Left lung (tissue), 10 donors: Measurements from ENCODE around the gene MMP2. TPM values are rescaled to one million over a fixed set of nuclear protein-coding genes. Genes with fewer than 3 reads are reported as not detected.

ENCODE experiments used
- ATAC-seq: fragments of 200-7000 bp; cut with Tn5 transposase; one replicate; pipeline ENCODE4 v1.9.1; 2020; ENCODE audit warnings: moderate library complexity
- DNase-seq, 4 donors: peaks; one replicate each; pipeline ENCODE4 v3.0.0-alpha.2; 2013 to 2020
- H3K27ac ChIP-seq, 2 donors: fragments of 200-600 bp; sonication (generic) in 1 of 2; one replicate each; pipeline versions ENCODE4 v1.5.0 to v1.8.0; 2020 to 2021
- H3K27me3 ChIP-seq, 2 donors: fragments of 200-600 bp; sonication (generic) in 1 of 2; one replicate each; pipeline versions ENCODE4 v1.5.0 to v1.8.0; 2020 to 2021
- H3K36me3 ChIP-seq, 2 donors: fragments of 200-600 bp; sonication (generic) in 1 of 2; one replicate each; pipeline versions ENCODE4 v1.5.0 to v1.8.0; 2020 to 2021
- H3K4me1 ChIP-seq, 2 donors: fragments of 200-600 bp; one replicate each; pipeline ENCODE4 v1.8.0; 2021
- H3K4me3 ChIP-seq, 2 donors: fragments of 200-600 bp; sonication (generic) in 1 of 2; one replicate each; pipeline versions ENCODE4 v1.5.0 to v1.8.0; 2020 to 2021; ENCODE audit warnings: mild to moderate bottlenecking in 1 of 2
- H3K9me3 ChIP-seq, 2 donors: fragments of 200-600 bp; sonication (generic) in 1 of 2; one replicate each; pipeline versions ENCODE4 v1.5.0 to v1.8.0; 2020 to 2021
- intact Hi-C, 2 donors: fragments of 100-400 bp; cut with DNase I; formaldehyde crosslinking; loops; one replicate each; pipeline versions ENCODE4 v1.11.2 to v1.14.2; 2022
- polyA plus RNA-seq, 6 donors: library from polyadenylated mRNA; unstranded; fragments of 120-200 nt; gene quantifications; one replicate each; pipeline ENCODE4 v1.2.1, GENCODE V29; 2013; ENCODE audit not compliant: insufficient read length in 6 of 6
- total RNA-seq, 2 donors: library from RNA; stranded (reverse); fragmentation: NEBNext Ultra II Directional; extraction: Animal tissue kit (Norgen Biotek cat#: 25700); gene quantifications; one replicate each; pipeline ENCODE4 v1.2.1, GENCODE V29; 2021
- TF ChIP-seq, protein P1 (sequence below), 2 donors: fragments of 200-600 bp; sonication (generic) in 1 of 2; IDR thresholded peaks; one replicate each; pipeline versions ENCODE4 v1.5.0 to v1.8.0; 2021; ENCODE audit warnings: antibody characterized with exemption in 2 of 2
- donor health status: DM: no; HTN: yes; CAD: no.
- donor health status: DM: no; HTN: no; CAD: no.

MMP2 gene
- total and polyA plus RNA-seq, 8 donors: 300 to 677 (median 603) TPM

- Histone ChIP-seq H3K4me3 (peak overlapping the region in 1 of 2 donors; percentile 23), H3K27me3 (no peaks in the 10 kb centered on the region), H3K27ac (peak overlapping the region in 1 of 2 donors; percentile 74), H3K9me3 (no peaks in the 10 kb centered on the region), H3K4me1 (peaks cover 0 to 27% of the 10 kb centered on the region in 2 donors), H3K36me3 (no peaks in the 10 kb centered on the region)
- intact Hi-C loops: no loop called here
- TF ChIP-seq, protein P1, sequence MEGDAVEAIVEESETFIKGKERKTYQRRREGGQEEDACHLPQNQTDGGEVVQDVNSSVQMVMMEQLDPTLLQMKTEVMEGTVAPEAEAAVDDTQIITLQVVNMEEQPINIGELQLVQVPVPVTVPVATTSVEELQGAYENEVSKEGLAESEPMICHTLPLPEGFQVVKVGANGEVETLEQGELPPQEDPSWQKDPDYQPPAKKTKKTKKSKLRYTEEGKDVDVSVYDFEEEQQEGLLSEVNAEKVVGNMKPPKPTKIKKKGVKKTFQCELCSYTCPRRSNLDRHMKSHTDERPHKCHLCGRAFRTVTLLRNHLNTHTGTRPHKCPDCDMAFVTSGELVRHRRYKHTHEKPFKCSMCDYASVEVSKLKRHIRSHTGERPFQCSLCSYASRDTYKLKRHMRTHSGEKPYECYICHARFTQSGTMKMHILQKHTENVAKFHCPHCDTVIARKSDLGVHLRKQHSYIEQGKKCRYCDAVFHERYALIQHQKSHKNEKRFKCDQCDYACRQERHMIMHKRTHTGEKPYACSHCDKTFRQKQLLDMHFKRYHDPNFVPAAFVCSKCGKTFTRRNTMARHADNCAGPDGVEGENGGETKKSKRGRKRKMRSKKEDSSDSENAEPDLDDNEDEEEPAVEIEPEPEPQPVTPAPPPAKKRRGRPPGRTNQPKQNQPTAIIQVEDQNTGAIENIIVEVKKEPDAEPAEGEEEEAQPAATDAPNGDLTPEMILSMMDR (IDR thresholded peaks at IDR 0.05): no peak
- ATAC-seq (no peak), DNase-seq (no peak)
Observed at GRCh38 chr16:55443434-55444346, 35.3 kb upstream of the MMP2 start.

DNA sequence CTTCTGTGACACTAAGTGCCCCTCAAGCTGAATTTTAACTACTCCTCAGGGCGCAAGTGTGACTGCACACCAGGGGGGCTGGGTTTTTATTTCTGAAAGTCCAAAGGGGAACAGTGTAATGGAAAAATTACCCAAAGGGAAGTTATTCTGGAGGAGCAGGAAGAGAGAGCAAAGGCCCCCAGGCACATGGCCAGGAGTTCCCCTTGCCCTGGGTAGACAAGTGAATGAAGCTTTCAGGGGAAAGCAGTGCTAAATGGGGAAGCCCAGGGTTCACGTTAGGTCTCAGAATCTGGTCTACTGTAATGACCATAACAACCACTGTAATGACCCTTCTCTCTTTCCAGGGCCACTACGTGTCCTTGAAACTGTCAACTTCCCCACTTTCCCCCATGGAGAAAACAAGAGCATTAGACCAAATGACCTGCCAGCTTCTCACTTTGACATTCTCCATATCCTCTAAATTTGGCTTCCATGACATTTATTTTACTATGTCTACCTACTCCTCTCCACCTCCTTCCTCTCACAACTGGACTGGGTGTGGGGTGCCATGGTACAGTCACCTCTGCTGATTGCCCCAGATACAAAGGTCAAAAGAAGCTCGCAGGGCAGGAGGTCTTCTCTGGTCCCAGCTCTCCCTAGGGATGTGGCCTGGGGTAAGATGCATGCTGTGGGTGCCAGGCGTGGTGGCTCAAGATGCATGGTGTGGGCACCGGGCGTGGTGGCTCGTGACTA lies 34.1 kb upstream of the MMP2 start:
- DNase-seq (peak in 2 of 4 donors; percentile 32 to 81), ATAC-seq (peak; percentile 90)
- H3K27ac ChIP-seq: peak overlapping the region in 1 of 2 donors; percentile 74
- TF ChIP-seq, protein P1 (IDR thresholded peaks at IDR 0.05): no peak
- no peaks in the 10 kb centered on the region for H3K9me3 ChIP-seq
- H3K27me3 ChIP-seq: no peaks in the 10 kb centered on the region
- intact Hi-C loops: no loop called here
- H3K36me3 ChIP-seq: no peaks in the 10 kb centered on the region
- peak overlapping the region in 1 of 2 donors; percentile 23 for H3K4me3 ChIP-seq
- peaks cover 0 to 19% of the 10 kb centered on the region in 2 donors for H3K4me1 ChIP-seq

- no peak for DNase-seq
- Histone ChIP-seq H3K9me3 (no peaks in the 10 kb centered on the region), H3K4me1 (peaks cover 0 to 19% of the 10 kb centered on the region in 2 donors), H3K36me3 (no peaks in the 10 kb centered on the region), H3K27me3 (no peaks in the 10 kb centered on the region), H3K4me3 (no peak overlapping the region), H3K27ac (no peak overlapping the region)
- no peak for ATAC-seq
- intact Hi-C loops: no loop called here
- TF ChIP-seq, protein P1 (IDR thresholded peaks at IDR 0.05): no peak
Observed at GRCh38 chr16:55447231-55447630, 31.8 kb upstream of the MMP2 start.

DNA sequence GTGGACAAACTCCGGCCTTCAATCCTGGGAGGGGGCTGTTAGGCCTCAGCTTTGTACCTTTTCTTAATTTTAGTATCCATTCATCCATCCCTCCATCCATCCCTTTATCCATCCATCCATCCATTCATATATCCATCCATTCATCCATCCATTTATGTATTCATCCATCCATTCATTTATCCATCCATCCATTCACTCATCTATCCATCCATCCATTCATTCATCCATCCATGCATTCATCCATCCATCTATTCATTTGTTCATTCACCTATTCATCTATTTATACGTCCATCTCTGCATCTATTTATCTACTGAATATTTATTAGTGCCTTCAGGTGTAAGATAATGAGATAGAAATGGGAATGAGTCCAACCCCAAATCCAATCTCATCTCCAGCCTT lies 26.0 kb upstream of the MMP2 start:
- Histone ChIP-seq H3K4me1 (no peaks in the 10 kb centered on the region), H3K27me3 (no peaks in the 10 kb centered on the region), H3K9me3 (no peaks in the 10 kb centered on the region), H3K36me3 (no peaks in the 10 kb centered on the region), H3K27ac (no peak overlapping the region), H3K4me3 (no peak overlapping the region)
- TF ChIP-seq, protein P1 (IDR thresholded peaks at IDR 0.05): no peak
- DNase-seq (no peak), ATAC-seq (no peak)
- intact Hi-C loops: no loop called here

DNA sequence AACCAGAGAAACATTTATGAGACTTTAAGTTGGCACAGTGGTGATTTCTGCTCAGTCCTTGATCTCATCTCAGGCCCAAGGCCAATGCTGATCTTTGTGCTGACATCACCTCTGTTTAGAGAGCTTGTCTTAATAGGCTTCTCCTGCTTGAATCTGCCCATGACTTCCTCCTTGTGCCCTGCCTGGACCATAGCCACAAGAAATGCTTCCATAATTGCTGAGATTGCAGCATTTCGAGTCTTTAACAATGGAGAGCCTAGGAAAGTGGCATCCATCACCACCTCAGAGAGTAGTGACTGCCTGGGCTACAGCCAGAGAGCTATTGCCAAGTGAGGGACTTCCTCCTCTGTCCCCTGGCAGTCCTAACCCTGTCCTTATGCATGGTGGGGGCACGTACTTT lies 25.1 kb upstream of the MMP2 start:
- TF ChIP-seq, protein P1 (IDR thresholded peaks at IDR 0.05): no peak
- Histone ChIP-seq H3K4me3 (no peak overlapping the region), H3K27ac (no peak overlapping the region), H3K9me3 (no peaks in the 10 kb centered on the region), H3K27me3 (no peaks in the 10 kb centered on the region), H3K4me1 (no peaks in the 10 kb centered on the region), H3K36me3 (no peaks in the 10 kb centered on the region)
- ATAC-seq (no peak), DNase-seq (no peak)
- intact Hi-C loops: no loop called here
